Fibroblast of pulmonary artery (primary cell): ENCODE results near the gene FRMD4A.
"Not testable (repeated sequence)": the region's sequence is repeated elsewhere in the genome, so short reads cannot be mapped to it uniquely, and the experiment has no call there.

Experiments used
- DNase-seq: peaks from one replicate; pipeline ENCODE4 v3.0.0-alpha.2; 2010; ENCODE audit warnings: low read depth
- H3K4me3 ChIP-seq: replicated peaks from 2 replicates; pipeline ENCODE4 v1.5.1; 2011; ENCODE audit warnings: low read depth, mild to moderate bottlenecking, control low read depth, low read length, moderate library complexity
- CTCF ChIP-seq: IDR thresholded peaks from 2 replicates; pipeline ENCODE4 v1.5.1; 2011; ENCODE audit warnings: mild to moderate bottlenecking, control low read depth, low read length, inconsistent platforms; ENCODE audit errors: missing control alignments

The FRMD4A gene

DNA sequence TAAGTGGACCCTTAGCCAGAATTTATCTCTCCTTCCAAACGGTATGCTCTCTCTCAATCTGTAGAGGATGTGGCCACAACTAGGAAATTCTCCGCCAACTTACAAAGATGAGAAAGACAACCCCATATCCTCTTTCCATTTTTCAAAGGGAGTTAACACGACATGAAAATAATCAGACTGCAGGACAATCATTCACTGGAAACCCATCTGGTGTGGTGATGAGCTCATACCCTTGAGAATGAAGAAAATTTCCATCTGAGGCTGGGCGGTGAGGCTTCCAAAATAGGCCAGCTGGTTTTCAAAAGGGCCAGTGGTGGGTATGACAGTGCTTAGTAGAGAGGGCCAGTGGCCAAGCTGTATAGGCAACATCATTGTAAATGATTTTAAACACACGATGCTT is 369.6 kb downstream of the FRMD4A start:
- peak; percentile 93 for DNase-seq
- no peak for TF ChIP-seq CTCF
- H3K4me3 ChIP-seq: no peak overlapping the region

- DNase-seq: no peak
- TF ChIP-seq CTCF: no peak
- no peak overlapping the region for H3K4me3 ChIP-seq
These were observed 370.1 kb downstream of the FRMD4A start for GRCh38 chr10:13960603-13961002.

GRCh38 chr10:13959443-13960359 is 371.0 kb downstream of the FRMD4A start:
- H3K4me3 ChIP-seq: no peak overlapping the region
- TF ChIP-seq CTCF: no peak
- no peak for DNase-seq

DNA sequence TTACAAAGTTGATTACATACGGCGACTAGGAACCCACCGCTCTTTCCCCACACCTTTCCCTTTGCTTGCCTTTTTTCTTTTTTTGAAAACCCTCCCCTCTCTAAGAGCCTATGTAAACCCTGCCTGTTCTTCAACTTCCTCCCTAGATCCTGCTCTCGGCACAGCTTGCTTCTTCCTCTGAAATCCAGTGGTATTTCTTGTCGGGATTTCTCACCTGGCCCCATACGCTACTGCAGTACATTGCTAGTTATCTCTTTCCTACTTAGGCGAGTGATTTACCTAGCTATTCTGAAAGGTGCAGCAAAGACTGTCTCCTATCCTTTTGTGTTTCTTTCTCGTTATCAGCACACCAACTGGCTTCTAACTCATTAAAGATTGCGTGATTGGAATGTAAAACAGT is 372.9 kb downstream of the FRMD4A start:
- DNase-seq: no peak
- TF ChIP-seq CTCF: no peak
- no peak overlapping the region for H3K4me3 ChIP-seq

DNA sequence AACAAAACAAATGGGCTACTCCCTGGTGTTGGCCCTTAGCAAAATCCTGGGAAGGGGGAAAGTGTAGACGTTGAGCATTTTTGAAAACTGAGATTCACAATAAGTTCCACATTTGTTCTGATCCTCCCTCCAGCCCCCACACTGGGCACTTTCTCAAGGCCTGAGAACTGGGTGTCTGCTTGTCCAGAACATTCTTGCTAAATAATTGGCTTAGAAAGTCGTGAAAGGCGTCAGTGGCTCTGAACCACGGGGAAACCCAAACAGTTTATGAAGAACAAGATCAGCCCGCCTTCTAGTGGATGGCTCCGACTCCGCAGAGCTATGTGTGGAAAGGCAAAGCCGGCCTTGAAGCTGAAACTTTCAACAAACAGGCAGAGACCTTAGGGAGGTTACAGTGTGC is 373.9 kb downstream of the FRMD4A start:
- no peak overlapping the region for H3K4me3 ChIP-seq
- peak; percentile 81 for DNase-seq
- TF ChIP-seq CTCF: peak; percentile 49

DNA sequence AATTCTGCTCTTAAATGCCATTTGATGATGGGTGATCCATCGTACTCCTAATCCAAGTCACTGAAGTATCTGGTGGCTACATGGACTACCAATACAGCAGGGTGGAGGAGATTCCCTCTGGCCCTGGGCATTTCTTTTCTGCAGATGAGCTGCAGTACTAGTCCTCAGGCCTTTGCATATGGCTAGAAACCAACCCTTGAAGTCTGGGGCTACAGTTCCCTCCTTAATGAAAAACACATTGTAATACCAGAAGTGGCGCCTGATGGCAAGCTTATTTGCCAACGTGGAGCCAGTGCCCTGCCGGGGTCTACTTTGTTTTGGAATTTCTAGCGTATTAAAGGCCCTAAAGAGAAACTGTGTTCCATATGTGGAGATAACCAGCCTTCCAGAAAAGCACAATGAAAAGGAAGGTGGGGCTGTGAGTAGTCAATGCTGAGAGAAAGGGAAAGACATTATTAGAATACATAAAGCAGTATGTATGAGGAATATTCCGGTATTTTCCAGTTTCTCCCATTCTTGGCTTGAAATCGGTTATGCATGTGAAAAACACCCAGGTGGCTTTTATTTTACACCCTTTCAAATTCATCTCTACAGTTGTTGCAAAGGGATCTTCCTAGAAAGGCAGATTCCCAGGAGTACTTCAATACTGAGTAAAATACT is 375.2 kb downstream of the FRMD4A start:
- no peak overlapping the region for H3K4me3 ChIP-seq
- DNase-seq: no peak
- no peak for TF ChIP-seq CTCF

GRCh38 chr10:13954195-13954594 is 376.5 kb downstream of the FRMD4A start:
- H3K4me3 ChIP-seq: not testable (repeated sequence)

More at GRCh38 chr10:13954195-13954594, 376.5 kb downstream of the FRMD4A start:
- not testable (repeated sequence) for DNase-seq
